Breast epithelium (tissue), 3 donors: Measurements from ENCODE around the gene BSPRY.

Experiments used
- POLR2A ChIP-seq: fragments of 450-650 bp; IDR thresholded peaks from one replicate; pipeline ENCODE4 v1.6.1; 2016; ENCODE audit warnings: antibody characterized with exemption, mild to moderate bottlenecking, moderate library complexity
- TF ChIP-seq, protein P1 (sequence below), 3 donors: fragments of 450-650 bp; IDR thresholded peaks; one replicate each; pipeline ENCODE4 v1.5.1; 2016 to 2017; ENCODE audit warnings: antibody characterized with exemption in 3 of 3, mild to moderate bottlenecking in 3 of 3, moderate library complexity in 3 of 3

DNA sequence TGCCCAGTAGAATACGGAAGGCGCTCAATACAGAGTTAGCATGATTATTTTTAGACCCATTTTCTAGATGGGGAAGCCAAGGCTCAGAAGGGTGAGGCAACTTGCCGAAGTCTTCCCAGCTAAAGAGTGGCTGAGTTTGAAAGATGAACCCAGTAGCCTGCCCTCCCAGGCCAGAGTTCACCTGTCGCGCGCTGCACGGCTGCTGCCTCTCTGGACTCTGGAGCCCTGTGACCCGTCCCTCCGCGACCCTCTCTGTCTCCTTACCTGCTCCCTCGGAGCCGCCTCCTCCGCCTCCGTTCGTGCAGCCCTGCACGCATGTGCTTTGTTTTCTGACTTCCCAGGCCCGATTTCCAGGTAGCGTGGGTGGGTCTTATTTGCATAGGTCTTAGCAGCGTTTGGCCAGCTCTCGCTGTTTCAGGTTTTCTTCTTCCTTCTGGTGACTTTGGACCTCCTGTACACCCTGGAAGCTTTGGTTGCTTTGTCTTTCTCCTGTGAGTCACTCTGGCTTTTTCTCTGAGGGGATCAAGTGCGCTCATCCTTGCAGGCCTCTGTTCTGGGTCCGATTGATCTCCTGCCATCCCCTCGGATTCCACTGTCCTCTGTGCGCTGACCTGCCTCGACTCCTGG is 46.4 kb upstream of the BSPRY start, which contains the start of gene RNF183:
- TF ChIP-seq, protein P1, sequence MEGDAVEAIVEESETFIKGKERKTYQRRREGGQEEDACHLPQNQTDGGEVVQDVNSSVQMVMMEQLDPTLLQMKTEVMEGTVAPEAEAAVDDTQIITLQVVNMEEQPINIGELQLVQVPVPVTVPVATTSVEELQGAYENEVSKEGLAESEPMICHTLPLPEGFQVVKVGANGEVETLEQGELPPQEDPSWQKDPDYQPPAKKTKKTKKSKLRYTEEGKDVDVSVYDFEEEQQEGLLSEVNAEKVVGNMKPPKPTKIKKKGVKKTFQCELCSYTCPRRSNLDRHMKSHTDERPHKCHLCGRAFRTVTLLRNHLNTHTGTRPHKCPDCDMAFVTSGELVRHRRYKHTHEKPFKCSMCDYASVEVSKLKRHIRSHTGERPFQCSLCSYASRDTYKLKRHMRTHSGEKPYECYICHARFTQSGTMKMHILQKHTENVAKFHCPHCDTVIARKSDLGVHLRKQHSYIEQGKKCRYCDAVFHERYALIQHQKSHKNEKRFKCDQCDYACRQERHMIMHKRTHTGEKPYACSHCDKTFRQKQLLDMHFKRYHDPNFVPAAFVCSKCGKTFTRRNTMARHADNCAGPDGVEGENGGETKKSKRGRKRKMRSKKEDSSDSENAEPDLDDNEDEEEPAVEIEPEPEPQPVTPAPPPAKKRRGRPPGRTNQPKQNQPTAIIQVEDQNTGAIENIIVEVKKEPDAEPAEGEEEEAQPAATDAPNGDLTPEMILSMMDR (IDR thresholded peaks at IDR 0.05) = no peak
- no peak for TF ChIP-seq POLR2A
